IPS-NIHi11 (cell line): ENCODE measurements around the gene ASCC1.
"Not testable (repeated sequence)": the region's sequence is repeated elsewhere in the genome, so short reads cannot be mapped to it uniquely, and the experiment has no call there.

Experiments
- DNase-seq: peaks from one replicate; pipeline ENCODE4 v3.0.0; 2012; ENCODE audit warnings: mixed read lengths, low spot score

ASCC1 gene

GRCh38 chr10:72219235-72219814, 3.2 kb upstream of the ASCC1 start:
- no peak for DNase-seq

- DNase-seq = no peak
These were observed 2.6 kb upstream of the ASCC1 start for GRCh38 chr10:72218726-72219125.

GRCh38 chr10:72218325-72218724, 2.2 kb upstream of the ASCC1 start:
- DNase-seq = no peak

GRCh38 chr10:72211832-72212231, 4.2 kb downstream of the ASCC1 start:
- not testable (repeated sequence) for DNase-seq

GRCh38 chr10:72211381-72211780, 4.7 kb downstream of the ASCC1 start:
- DNase-seq = not testable (repeated sequence)

GRCh38 chr10:72208526-72208925, 7.5 kb downstream of the ASCC1 start:
- not testable (repeated sequence) for DNase-seq

- DNase-seq = no peak
These were observed 9.4 kb downstream of the ASCC1 start for GRCh38 chr10:72206511-72207229.

GRCh38 chr10:72204724-72205123, 11.4 kb downstream of the ASCC1 start:
- no peak for DNase-seq

- DNase-seq = no peak
These were observed 11.8 kb downstream of the ASCC1 start for GRCh38 chr10:72204296-72204695.

GRCh38 chr10:72201293-72201692, 14.8 kb downstream of the ASCC1 start:
- DNase-seq = no peak

GRCh38 chr10:72200883-72201282, 15.2 kb downstream of the ASCC1 start:
- DNase-seq = no peak

- no peak for DNase-seq
These were observed 21.1 kb downstream of the ASCC1 start for GRCh38 chr10:72194949-72195348.

GRCh38 chr10:72186982-72187330, 29.1 kb downstream of the ASCC1 start:
- DNase-seq = no peak

GRCh38 chr10:72186258-72186981, 29.7 kb downstream of the ASCC1 start:
- DNase-seq = no peak

GRCh38 chr10:72184156-72184555, 31.9 kb downstream of the ASCC1 start:
- no peak for DNase-seq

GRCh38 chr10:72177454-72177853, 38.6 kb downstream of the ASCC1 start:
- no peak for DNase-seq

- no peak for DNase-seq
These were observed 39.4 kb downstream of the ASCC1 start for GRCh38 chr10:72176701-72177100.

- no peak for DNase-seq
These were observed 40.9 kb downstream of the ASCC1 start for GRCh38 chr10:72175149-72175548.

GRCh38 chr10:72174297-72174662, 41.8 kb downstream of the ASCC1 start:
- no peak for DNase-seq

GRCh38 chr10:72173619-72174296, 42.3 kb downstream of the ASCC1 start:
- no peak for DNase-seq

- no peak for DNase-seq
These were observed 42.8 kb downstream of the ASCC1 start for GRCh38 chr10:72173262-72173618.

- no peak for DNase-seq
These were observed 44.9 kb downstream of the ASCC1 start for GRCh38 chr10:72171175-72171630.

GRCh38 chr10:72170733-72171132, 45.3 kb downstream of the ASCC1 start:
- no peak for DNase-seq
